HFF-Myc (cell line): ENCODE measurements around the gene CLIC5.

Experiments
- DNase-seq: peaks from one replicate; pipeline ENCODE4 v3.0.0-alpha.2; 2011; ENCODE audit warnings: low read depth; ENCODE audit errors: extremely low read depth
- H3K4me3 ChIP-seq: replicated peaks from 2 replicates; pipeline ENCODE4 v1.5.1; 2011; ENCODE audit warnings: low read depth, mild to moderate bottlenecking, control low read depth, low read length
- TF ChIP-seq, protein P1 (sequence below): IDR thresholded peaks from 2 replicates; pipeline ENCODE4 v1.5.1; 2012; ENCODE audit warnings: mild to moderate bottlenecking, low read depth, low read length, control low read depth; ENCODE audit errors: missing control alignments

CLIC5 gene

DNA sequence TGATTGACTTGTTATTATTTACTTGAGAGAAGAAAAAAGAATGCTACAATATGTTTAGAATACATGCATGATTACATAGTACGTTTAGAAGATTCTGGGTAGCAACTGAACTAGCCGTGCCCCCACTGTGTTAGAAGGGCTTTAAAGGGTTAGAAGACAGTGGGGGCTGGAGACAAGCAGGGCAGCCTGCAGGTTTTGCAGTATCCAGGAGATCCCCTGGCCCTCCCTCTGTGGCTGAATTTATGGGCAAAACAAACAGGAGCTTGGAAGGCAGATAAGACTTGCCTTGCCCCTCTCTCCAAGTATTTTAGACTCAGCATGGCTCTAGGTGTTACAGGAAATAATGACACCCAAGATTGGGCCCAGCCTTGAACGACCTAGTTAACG is 179.2 kb downstream of the CLIC5 start:
- TF ChIP-seq, protein P1, sequence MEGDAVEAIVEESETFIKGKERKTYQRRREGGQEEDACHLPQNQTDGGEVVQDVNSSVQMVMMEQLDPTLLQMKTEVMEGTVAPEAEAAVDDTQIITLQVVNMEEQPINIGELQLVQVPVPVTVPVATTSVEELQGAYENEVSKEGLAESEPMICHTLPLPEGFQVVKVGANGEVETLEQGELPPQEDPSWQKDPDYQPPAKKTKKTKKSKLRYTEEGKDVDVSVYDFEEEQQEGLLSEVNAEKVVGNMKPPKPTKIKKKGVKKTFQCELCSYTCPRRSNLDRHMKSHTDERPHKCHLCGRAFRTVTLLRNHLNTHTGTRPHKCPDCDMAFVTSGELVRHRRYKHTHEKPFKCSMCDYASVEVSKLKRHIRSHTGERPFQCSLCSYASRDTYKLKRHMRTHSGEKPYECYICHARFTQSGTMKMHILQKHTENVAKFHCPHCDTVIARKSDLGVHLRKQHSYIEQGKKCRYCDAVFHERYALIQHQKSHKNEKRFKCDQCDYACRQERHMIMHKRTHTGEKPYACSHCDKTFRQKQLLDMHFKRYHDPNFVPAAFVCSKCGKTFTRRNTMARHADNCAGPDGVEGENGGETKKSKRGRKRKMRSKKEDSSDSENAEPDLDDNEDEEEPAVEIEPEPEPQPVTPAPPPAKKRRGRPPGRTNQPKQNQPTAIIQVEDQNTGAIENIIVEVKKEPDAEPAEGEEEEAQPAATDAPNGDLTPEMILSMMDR: no peak
- no peak overlapping the region for H3K4me3 ChIP-seq
- DNase-seq: no peak

DNA sequence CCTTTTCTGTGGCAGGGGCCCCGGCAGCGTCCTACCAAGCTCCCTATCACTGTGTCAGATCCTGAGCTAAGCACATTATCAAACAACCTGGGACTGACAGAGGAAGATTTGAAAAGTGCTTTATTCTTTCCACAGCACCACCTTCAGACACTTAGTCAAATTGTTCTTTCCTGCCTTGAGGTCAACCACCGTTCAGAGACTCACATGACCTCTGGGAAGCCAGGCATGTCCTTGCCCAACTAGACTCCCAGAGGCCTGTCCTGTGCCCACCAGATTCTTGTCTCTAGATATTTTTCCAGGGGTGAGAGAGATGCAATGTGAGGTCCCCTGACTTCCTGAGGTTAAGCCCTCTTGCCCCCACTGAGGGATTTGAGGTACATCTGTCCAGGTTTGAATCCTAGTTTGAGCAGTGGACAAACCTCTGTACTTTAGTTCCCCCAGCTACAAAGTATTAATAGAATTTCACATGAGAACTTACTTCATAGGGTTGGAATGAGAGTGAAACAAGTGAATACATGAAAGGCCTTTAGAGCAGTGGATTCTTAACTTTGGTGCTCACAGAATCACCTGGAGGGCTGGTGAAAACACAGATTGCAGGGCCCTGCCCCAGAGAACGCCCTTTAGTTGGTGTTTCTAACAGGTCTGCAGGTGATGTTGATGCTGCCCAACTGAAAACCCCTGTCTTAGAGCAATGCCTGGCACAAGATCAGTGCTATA is 179.8 kb downstream of the CLIC5 start:
- no peak for DNase-seq
- TF ChIP-seq, protein P1: no peak
- H3K4me3 ChIP-seq: no peak overlapping the region

DNA sequence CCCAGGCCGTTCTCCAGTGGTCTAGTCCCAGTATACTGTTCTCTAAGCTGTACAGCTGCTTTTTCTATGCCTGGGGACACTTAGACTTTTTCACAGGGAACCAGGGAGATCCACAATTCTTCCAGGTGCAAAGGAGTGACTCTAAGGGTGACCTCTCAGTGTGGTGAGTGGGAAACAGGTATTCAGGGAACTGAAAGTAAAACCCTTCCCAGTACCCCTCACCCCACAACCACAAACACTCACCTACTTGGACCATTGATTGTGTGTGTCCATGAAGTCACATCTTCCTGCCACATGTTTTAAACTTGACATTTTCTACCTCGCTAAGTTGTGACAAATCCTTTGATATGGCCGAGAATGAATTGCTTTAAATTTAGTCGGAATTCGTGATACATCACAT is 183.6 kb downstream of the CLIC5 start:
- no peak for DNase-seq
- H3K4me3 ChIP-seq: no peak overlapping the region

More for the DNA sequence above, 183.6 kb downstream of the CLIC5 start:
- TF ChIP-seq, protein P1: no peak
